HCT116 (cell line): Measurements from ENCODE around the gene IFIT5. TPM values are rescaled to one million over a fixed set of nuclear protein-coding genes. Genes with fewer than 3 reads are reported as not detected.

ENCODE experiments used
- ATAC-seq: fragments of 200-7000 bp; cut with Tn5 transposase; 2 replicates; pipeline ENCODE4 v1.9.1; 2020; ENCODE audit warnings: mild to moderate bottlenecking, moderate library complexity
- BruUV-seq: library from RNA; stranded (reverse); fragments of 400-500 nt; replicated peaks from 2 replicates; lab custom pipeline; 2021; lab: Mats Ljungman, UMichigan
- CTCF ChIA-PET: fragments of 300-600 bp; sonication (Branson Sonifier 250); formaldehyde crosslinking; loops from one replicate; lab custom pipeline; 2021; ENCODE audit warnings: antibody characterized with exemption; lab: Charles Lee
- POLR2A ChIA-PET: fragments of 300-600, 350-600 bp; sonication (Branson Sonifier 250); formaldehyde crosslinking; loops from one replicate; lab custom pipeline; 2021; ENCODE audit warnings: antibody characterized with exemption; lab: Charles Lee
- RAD21 ChIA-PET, 2 experiments: fragments of 300-600 bp; sonication (Branson Sonifier 250); formaldehyde crosslinking; loops; one replicate each; lab custom pipeline; 2023; ENCODE audit warnings: low total read pairs in 2 of 2; ENCODE audit not compliant: uncharacterized antibody in 2 of 2, unreplicated experiment in 2 of 2, low non-redundant PET in 1 of 2; lab: Charles Lee
- DNase-seq: peaks from one replicate; pipeline ENCODE4 v3.0.0-alpha.2; 2010; ENCODE audit warnings: low read depth, low spot score
- H2AFZ ChIP-seq: fragments of 200-600 bp; shearing (Covaris generic), sonication (generic); 2 replicates; pipeline ENCODE4 v1.6.1; 2017; ENCODE audit warnings: low read depth, mixed run types, mixed read lengths, antibody characterized with exemption, low read length; ENCODE audit not compliant: poor library complexity, severe bottlenecking
- H3K27ac ChIP-seq: 2 replicates; pipeline ENCODE4 v1.5.1; 2012; ENCODE audit warnings: low read depth, low read length
- H3K27me3 ChIP-seq: fragments of 200-600 bp; sonication (generic); 2 replicates; pipeline ENCODE4 v1.6.1; 2016; ENCODE audit warnings: mixed run types, low read length, mixed read lengths; ENCODE audit not compliant: insufficient read depth
- H3K36me3 ChIP-seq, 2 experiments: fragments of 200-500 bp in 1 of 2; fragments of 200-600 bp in 1 of 2; sonication (Bioruptor generic) in 1 of 2; sonication (generic) in 1 of 2; 2 replicates each; pipeline versions ENCODE4 v1.5.1 to v1.6.1; 2014 to 2016; ENCODE audit warnings: low read length in 2 of 2, inconsistent platforms in 1 of 2, mixed read lengths in 1 of 2, mixed run types in 1 of 2; ENCODE audit not compliant: insufficient read depth in 2 of 2, control insufficient read depth in 1 of 2
- H3K4me1 ChIP-seq, 2 experiments: fragments of 200-600 bp in 1 of 2; sonication (generic) in 1 of 2; 2 replicates each; pipeline versions ENCODE4 v1.5.1 to v1.6.1; 2012 to 2017; ENCODE audit warnings: low read length in 2 of 2, inconsistent platforms in 1 of 2, mild to moderate bottlenecking in 1 of 2, mixed read lengths in 1 of 2, mixed run types in 1 of 2, moderate library complexity in 1 of 2; ENCODE audit not compliant: insufficient read depth in 2 of 2, control insufficient read depth in 1 of 2
- H3K4me2 ChIP-seq: fragments of 200-600 bp; sonication (generic); 2 replicates; pipeline ENCODE4 v1.6.1; 2017; ENCODE audit warnings: mixed run types, low read length, mixed read lengths
- H3K4me3 ChIP-seq, 2 experiments: fragments of 200-600 bp in 1 of 2; sonication (generic) in 1 of 2; replicated peaks in 1 of 2; 2 replicates each; pipeline ENCODE4 v1.5.1; 2011 to 2016; ENCODE audit warnings: low read length in 2 of 2, control low read depth in 1 of 2, low read depth in 1 of 2, mild to moderate bottlenecking in 1 of 2, mixed read lengths in 1 of 2, mixed run types in 1 of 2
- H3K79me2 ChIP-seq: fragments of 200-600 bp; sonication (generic); 2 replicates; pipeline ENCODE4 v1.6.1; 2017; ENCODE audit warnings: mild to moderate bottlenecking, mixed run types, low read length, moderate library complexity, mixed read lengths; ENCODE audit not compliant: insufficient read depth
- H3K9ac ChIP-seq: fragments of 200-600 bp; sonication (generic); 2 replicates; pipeline ENCODE4 v1.6.1; 2016; ENCODE audit warnings: low read length, mixed read lengths
- H3K9me2 ChIP-seq: fragments of 200-600 bp; sonication (generic), shearing (Covaris generic); 2 replicates; pipeline ENCODE4 v1.6.1; 2017; ENCODE audit warnings: mixed run types, mild to moderate bottlenecking, moderate library complexity; ENCODE audit not compliant: insufficient read depth
- H3K9me3 ChIP-seq, 2 experiments: fragments of 200-500 bp in 1 of 2; fragments of 200-600 bp in 1 of 2; sonication (Bioruptor generic) in 1 of 2; sonication (generic) in 1 of 2; 2 replicates each; pipeline ENCODE4 v1.6.1; 2014 to 2017; ENCODE audit warnings: low read length in 2 of 2, mixed read lengths in 2 of 2, inconsistent platforms in 1 of 2, low read depth in 1 of 2, mild to moderate bottlenecking in 1 of 2, mixed run types in 1 of 2, moderate library complexity in 1 of 2; ENCODE audit not compliant: control insufficient read depth in 1 of 2, insufficient read depth in 1 of 2
- H4K20me1 ChIP-seq: fragments of 200-600 bp; sonication (generic), shearing (Covaris generic); 2 replicates; pipeline ENCODE4 v1.6.1; 2017; ENCODE audit warnings: mixed run types, mild to moderate bottlenecking, moderate library complexity; ENCODE audit not compliant: insufficient read depth
- CBX3 ChIP-seq: IDR thresholded peaks from 2 replicates; pipeline ENCODE4 v1.6.1; 2012; ENCODE audit warnings: low read depth
- EZH2 ChIP-seq: fragments of 200-600 bp; sonication (generic); IDR thresholded peaks from 2 replicates; pipeline ENCODE4 v1.6.1; 2017; ENCODE audit warnings: antibody characterized with exemption, mixed run types
- EZH2phosphoT487 ChIP-seq: fragments of 200-600 bp; IDR thresholded peaks from 2 replicates; pipeline ENCODE4 v1.6.1; 2018; ENCODE audit warnings: antibody characterized with exemption, borderline replicate concordance
- ZBTB33 ChIP-seq: IDR thresholded peaks from 2 replicates; pipeline ENCODE4 v1.6.1; 2011; ENCODE audit warnings: mild to moderate bottlenecking, low read length, moderate library complexity; ENCODE audit not compliant: insufficient replicate concordance; ENCODE audit errors: extremely low read depth
- ZNF274 ChIP-seq: fragments of 200-500 bp; sonication (Bioruptor generic); IDR thresholded peaks from 2 replicates; pipeline ENCODE4 v1.6.1; 2014; ENCODE audit warnings: mild to moderate bottlenecking, low read depth, low read length, inconsistent platforms
- intact Hi-C: fragments of 100-400 bp; cut with micrococcal nuclease; formaldehyde crosslinking; loops from 2 replicates; pipeline ENCODE4 v1.10.0; 2022
- total RNA-seq: library from RNA; stranded (reverse); gene quantifications from one replicate; pipeline ENCODE4 v1.2.1, GENCODE V29; 2021; ENCODE audit not compliant: unreplicated experiment

Gene IFIT5
- total RNA-seq, 1 experiment from 2014 or later: 11.1 TPM

GRCh38 chr10:89421018-89421476 lies 6.7 kb downstream of the IFIT5 start (continued):
- no peak for TF ChIP-seq EZH2phosphoT487
- no peak for TF ChIP-seq ZBTB33

- no TSS peak for BruUV-seq
- no peaks in the 10 kb centered on the region for H3K9me2 ChIP-seq
- no peak for DNase-seq
- TF ChIP-seq EZH2: no peak
- no peak for TF ChIP-seq CBX3
- TF ChIP-seq ZNF274: no peak
- H3K4me3 ChIP-seq: no peak overlapping the region
- H3K4me2 ChIP-seq: no peak overlapping the region
- H3K27ac ChIP-seq: no peak overlapping the region
- H3K79me2 ChIP-seq: no peaks in the 10 kb centered on the region
- H2AFZ ChIP-seq: no peak overlapping the region
- RAD21 ChIA-PET: no interaction called here
- intact Hi-C loops: loop anchor here (5.0 kb wide), 2 partner anchors 1157 to 1437 kb away; no protein-coding TSS in a partner anchor
- no peak overlapping the region for H3K9ac ChIP-seq
- no peaks in the 10 kb centered on the region for H3K27me3 ChIP-seq
- POLR2A ChIA-PET: no interaction called here
- peaks cover 0 to 1% of the 10 kb centered on the region in 2 experiments; a peak in 1 of 4 replicates for H3K36me3 ChIP-seq
- CTCF ChIA-PET: no interaction called here
- no peak for ATAC-seq
- H3K4me1 ChIP-seq: peaks cover 0 to 14% of the 10 kb centered on the region in 2 experiments; a peak in 2 of 4 replicates
- no peaks in the 10 kb centered on the region for H4K20me1 ChIP-seq
- H3K9me3 ChIP-seq: no peaks in the 10 kb centered on the region
These were observed 10.6 kb downstream of the IFIT5 start for GRCh38 chr10:89425000-89425399.
